ENCODE data around the gene AK1. TPM values are rescaled to one million over a fixed set of nuclear protein-coding genes. Genes with fewer than 3 reads are reported as not detected.

Gene AK1
- total and polyA plus RNA-seq, 9 of the 15 experiments (the other 6 are each of a cell fraction or from before 2014, with no cell fraction given) = 10.1 to 71.8 (median 39.0) TPM

- no peak for TF ChIP-seq TBP (optimal IDR thresholded peaks at IDR 0.05; ENCODE audit: low read depth, low read length)
- no peak for TF ChIP-seq TCF7 (IDR thresholded peaks at IDR 0.05; ENCODE audit: borderline replicate concordance)
- TF ChIP-seq ZNF589 (CRISPR knock-in tag; IDR thresholded peaks at IDR 0.05; ENCODE audit: low read depth) = no peak
- TF ChIP-seq ZNF512 (tag; IDR thresholded peaks at IDR 0.05) = no peak
- TF ChIP-seq MTA3 (IDR thresholded peaks at IDR 0.05; ENCODE audit: borderline replicate concordance) = 0 out of 2 replicates have a peak, but pooled peaks have one; percentile 43
- no peak for TF ChIP-seq TSHZ1 (CRISPR knock-in tag; IDR thresholded peaks at IDR 0.05)
- 0 out of 2 replicates have a peak, but pooled peaks have one; percentile 48 for TF ChIP-seq HNRNPL (IDR thresholded peaks at IDR 0.05; ENCODE audit: low read depth, low read length)
- TF ChIP-seq FOXJ2 (tag; IDR thresholded peaks at IDR 0.05) = no peak
- TF ChIP-seq BRCA1 (IDR thresholded peaks at IDR 0.05) = no peak
- TF ChIP-seq BRCA1 (CRISPR knock-in tag; IDR thresholded peaks at IDR 0.05) = no peak
- no peak for TF ChIP-seq PATZ1 (CRISPR knock-in tag; IDR thresholded peaks at IDR 0.05; ENCODE audit: borderline replicate concordance)
- no peak for TF ChIP-seq ZBED1 (IDR thresholded peaks at IDR 0.05)
- TF ChIP-seq CREBBP (IDR thresholded peaks at IDR 0.05; ENCODE audit: low read depth, low read length) = no peak
- TF ChIP-seq ZNF717 (CRISPR knock-in tag; IDR thresholded peaks at IDR 0.05) = no peak
- TF ChIP-seq ZBTB33 (CRISPR knock-in tag; IDR thresholded peaks at IDR 0.05) = peak; percentile 87
- TF ChIP-seq ZNF695 (CRISPR knock-in tag; IDR thresholded peaks at IDR 0.05) = no peak
- TF ChIP-seq STAT6 (CRISPR knock-in tag; IDR thresholded peaks at IDR 0.05) = no peak
Measured at GRCh38 chr9:127921557-127922120, 44.2 kb upstream of the AK1 start (continued).
